HepG2 (cell line): Measurements from ENCODE around the gene PALM. TPM values are rescaled to one million over a fixed set of nuclear protein-coding genes. Genes with fewer than 3 reads are reported as not detected.

ENCODE experiments used
- ATM ChIP-seq: fragments of 450-650 bp; IDR thresholded peaks from 2 replicates; pipeline ENCODE4 v1.7.1; 2017; ENCODE audit warnings: mild to moderate bottlenecking, borderline replicate concordance
- FOXA1 ChIP-seq, 2 experiments: fragments of 450-650 bp in 1 of 2; sonication (generic) in 1 of 2; formaldehyde crosslinking in 1 of 2; IDR thresholded peaks; 2 replicates each; pipeline versions ENCODE4 v1.4.0 to v1.6.1; 2016 to 2020; ENCODE audit warnings: missing genetic modification reagents in 1 of 2
- FOXA3 ChIP-seq: IDR thresholded peaks from 2 replicates; pipeline ENCODE4 v1.6.1; 2016; ENCODE audit warnings: missing genetic modification reagents, missing compliant biosample characterization
- HDAC6 ChIP-seq: fragments of 200-600 bp; sonication (generic); IDR thresholded peaks from 2 replicates; pipeline ENCODE4 v1.7.0; 2017; ENCODE audit warnings: mild to moderate bottlenecking, antibody characterized with exemption, low read length, low read depth
- HNRNPUL1 ChIP-seq: fragments of 200-400 bp; formaldehyde crosslinking; IDR thresholded peaks from 2 replicates; pipeline ENCODE4 v1.6.1; 2017; ENCODE audit warnings: low read depth, mild to moderate bottlenecking, low read length, moderate library complexity
- MXI1 ChIP-seq: IDR thresholded peaks from 3 replicates; pipeline ENCODE4 v1.6.1; 2012; ENCODE audit warnings: low read depth, low read length, inconsistent platforms, borderline replicate concordance
- SMYD3 ChIP-seq: sonication (generic); formaldehyde crosslinking; IDR thresholded peaks from 2 replicates; pipeline ENCODE4 v1.8.1; 2023; ENCODE audit warnings: mild to moderate bottlenecking, missing genetic modification reagents
- XBP1 ChIP-seq: sonication (generic); formaldehyde crosslinking; IDR thresholded peaks from 2 replicates; pipeline ENCODE4 v1.5.0; 2020; ENCODE audit warnings: missing genetic modification reagents
- ZC3H13 ChIP-seq: sonication (generic); formaldehyde crosslinking; IDR thresholded peaks from 2 replicates; pipeline ENCODE4 v1.8.1; 2023; ENCODE audit warnings: mild to moderate bottlenecking, missing genetic modification reagents, moderate library complexity
- ZNF205 ChIP-seq: IDR thresholded peaks from 2 replicates; pipeline ENCODE4 v1.6.1; 2018; ENCODE audit warnings: missing biosample characterization, missing genetic modification reagents
- ZNF292 ChIP-seq: sonication (generic); formaldehyde crosslinking; IDR thresholded peaks from 2 replicates; pipeline ENCODE4 v1.8.1; 2022; ENCODE audit warnings: mild to moderate bottlenecking, low read depth, missing genetic modification reagents, borderline replicate concordance
- ZNF343 ChIP-seq: sonication (generic); formaldehyde crosslinking; IDR thresholded peaks from 2 replicates; pipeline ENCODE4 v1.4.0; 2020; ENCODE audit warnings: mild to moderate bottlenecking, missing genetic modification reagents
- ZNF570 ChIP-seq: sonication (generic); formaldehyde crosslinking; IDR thresholded peaks from 2 replicates; pipeline ENCODE4 v1.4.0; 2020; ENCODE audit warnings: mild to moderate bottlenecking, missing genetic modification reagents, borderline replicate concordance
- polyA plus RNA-seq, 8 experiments: library from polyadenylated mRNA; depleted of rRNA in 3 of 8; stranded (reverse) in 7 of 8; unstranded in 1 of 8; fragments of >200 nt; fragmentation: Illumina TruSeq in 4 of 8; extraction: Trizol in 4 of 8; gene quantifications; 2 replicates each; pipeline versions ENCODE4 v1.2.1 to v1.2.3, GENCODE V29; 2011 to 2016; ENCODE audit warnings: low read depth in 4 of 8, missing spikeins in 1 of 8, mixed read lengths in 1 of 8; ENCODE audit not compliant: insufficient read depth in 1 of 8
- total RNA-seq, 5 experiments: library from RNA; depleted of rRNA; stranded (reverse); fragments of >200 nt; fragmentation: Illumina TruSeq; extraction: Trizol; gene quantifications; 2 replicates each; pipeline ENCODE4 v1.2.3, GENCODE V29; 2016; ENCODE audit warnings: low read depth in 1 of 5
- TF ChIP-seq, protein P1 (sequence below), 2 experiments: sonication (generic) in 1 of 2; formaldehyde crosslinking in 1 of 2; IDR thresholded peaks; 2 replicates each; pipeline versions ENCODE4 v1.5.1 to v1.6.1; 2011 to 2020; ENCODE audit warnings: borderline replicate concordance in 1 of 2, low read depth in 1 of 2, low read length in 1 of 2, mild to moderate bottlenecking in 1 of 2, missing genetic modification reagents in 1 of 2, moderate library complexity in 1 of 2
- TF ChIP-seq, protein P2 (sequence below): sonication (generic); formaldehyde crosslinking; IDR thresholded peaks from 2 replicates; pipeline ENCODE4 v1.8.0; 2022; ENCODE audit warnings: missing genetic modification reagents, mild to moderate bottlenecking, borderline replicate concordance
- TF ChIP-seq, protein P3 (sequence below): sonication (generic); formaldehyde crosslinking; IDR thresholded peaks from 2 replicates; pipeline ENCODE4 v1.5.0; 2020; ENCODE audit warnings: mild to moderate bottlenecking, missing genetic modification reagents, borderline replicate concordance

PALM gene
- total and polyA plus RNA-seq, 2 of the 13 experiments (the other 11 are each of a cell fraction or from before 2014, with no cell fraction given): 4.0 to 9.7 TPM

DNA sequence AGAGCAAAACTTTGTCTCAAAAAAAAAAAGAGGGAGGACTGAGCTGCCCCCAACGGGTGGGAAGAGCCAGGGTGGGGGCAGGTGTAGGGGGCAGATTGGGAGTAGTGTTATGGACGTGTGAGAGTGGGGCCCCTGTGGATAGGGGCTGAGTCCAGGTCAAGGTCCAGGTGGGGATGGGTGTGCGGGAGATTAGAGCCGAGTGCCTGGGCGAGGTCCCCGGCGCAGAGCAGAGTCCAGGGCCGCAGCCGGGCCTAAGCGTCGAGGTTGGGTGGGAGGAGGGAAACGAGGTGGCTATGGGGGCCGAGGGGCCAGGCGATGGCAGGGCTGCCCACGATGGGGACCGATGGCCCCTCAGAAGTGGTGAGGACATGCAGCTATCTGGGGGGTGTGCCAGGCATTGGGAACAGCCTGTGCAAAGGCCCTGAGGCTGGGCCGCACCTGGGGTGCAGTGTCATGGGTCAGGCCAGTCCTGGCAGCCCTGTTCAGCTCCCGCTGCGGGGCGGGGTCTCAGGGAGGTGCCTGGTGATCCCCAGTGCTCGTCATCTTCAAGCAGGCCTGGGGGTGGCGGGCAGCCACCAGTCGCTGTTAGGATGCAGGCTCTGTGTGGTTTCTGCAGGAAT, 29.9 kb downstream of the PALM start (continued):
- TF ChIP-seq, protein P1, sequence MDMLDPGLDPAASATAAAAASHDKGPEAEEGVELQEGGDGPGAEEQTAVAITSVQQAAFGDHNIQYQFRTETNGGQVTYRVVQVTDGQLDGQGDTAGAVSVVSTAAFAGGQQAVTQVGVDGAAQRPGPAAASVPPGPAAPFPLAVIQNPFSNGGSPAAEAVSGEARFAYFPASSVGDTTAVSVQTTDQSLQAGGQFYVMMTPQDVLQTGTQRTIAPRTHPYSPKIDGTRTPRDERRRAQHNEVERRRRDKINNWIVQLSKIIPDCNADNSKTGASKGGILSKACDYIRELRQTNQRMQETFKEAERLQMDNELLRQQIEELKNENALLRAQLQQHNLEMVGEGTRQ (IDR thresholded peaks at IDR 0.05; ENCODE audit: low read depth, low read length): no peak
- TF ChIP-seq, protein P1 (CRISPR knock-in tag; IDR thresholded peaks at IDR 0.05; ENCODE audit: borderline replicate concordance): no peak
- TF ChIP-seq HDAC6: no peak
- TF ChIP-seq FOXA3 (CRISPR knock-in tag): peak; percentile 81
- no peak for TF ChIP-seq HNRNPUL1
- no peak for TF ChIP-seq FOXA1 (IDR thresholded peaks at IDR 0.05)
- no peak for TF ChIP-seq FOXA1 (CRISPR knock-in tag; IDR thresholded peaks at IDR 0.05)
- no peak; the same call in 1 of the 2 replicates for TF ChIP-seq ZNF205 (CRISPR knock-in tag)
- no peak for TF ChIP-seq ZNF570 (CRISPR knock-in tag)
- TF ChIP-seq ZNF343: 0 out of 2 replicates have a peak, but pooled peaks have one; percentile 38
- TF ChIP-seq, protein P2, sequence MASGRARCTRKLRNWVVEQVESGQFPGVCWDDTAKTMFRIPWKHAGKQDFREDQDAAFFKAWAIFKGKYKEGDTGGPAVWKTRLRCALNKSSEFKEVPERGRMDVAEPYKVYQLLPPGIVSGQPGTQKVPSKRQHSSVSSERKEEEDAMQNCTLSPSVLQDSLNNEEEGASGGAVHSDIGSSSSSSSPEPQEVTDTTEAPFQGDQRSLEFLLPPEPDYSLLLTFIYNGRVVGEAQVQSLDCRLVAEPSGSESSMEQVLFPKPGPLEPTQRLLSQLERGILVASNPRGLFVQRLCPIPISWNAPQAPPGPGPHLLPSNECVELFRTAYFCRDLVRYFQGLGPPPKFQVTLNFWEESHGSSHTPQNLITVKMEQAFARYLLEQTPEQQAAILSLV (CRISPR knock-in tag): peak; percentile 67; the same call in 1 of the 2 replicates
- no peak for TF ChIP-seq XBP1
- TF ChIP-seq MXI1: peak; percentile 32; the same call in 1 of the 3 replicates
- peak; percentile 55; the same call in 1 of the 2 replicates for TF ChIP-seq ZC3H13 (CRISPR knock-in tag)
- no peak for TF ChIP-seq ATM
- TF ChIP-seq, protein P3, sequence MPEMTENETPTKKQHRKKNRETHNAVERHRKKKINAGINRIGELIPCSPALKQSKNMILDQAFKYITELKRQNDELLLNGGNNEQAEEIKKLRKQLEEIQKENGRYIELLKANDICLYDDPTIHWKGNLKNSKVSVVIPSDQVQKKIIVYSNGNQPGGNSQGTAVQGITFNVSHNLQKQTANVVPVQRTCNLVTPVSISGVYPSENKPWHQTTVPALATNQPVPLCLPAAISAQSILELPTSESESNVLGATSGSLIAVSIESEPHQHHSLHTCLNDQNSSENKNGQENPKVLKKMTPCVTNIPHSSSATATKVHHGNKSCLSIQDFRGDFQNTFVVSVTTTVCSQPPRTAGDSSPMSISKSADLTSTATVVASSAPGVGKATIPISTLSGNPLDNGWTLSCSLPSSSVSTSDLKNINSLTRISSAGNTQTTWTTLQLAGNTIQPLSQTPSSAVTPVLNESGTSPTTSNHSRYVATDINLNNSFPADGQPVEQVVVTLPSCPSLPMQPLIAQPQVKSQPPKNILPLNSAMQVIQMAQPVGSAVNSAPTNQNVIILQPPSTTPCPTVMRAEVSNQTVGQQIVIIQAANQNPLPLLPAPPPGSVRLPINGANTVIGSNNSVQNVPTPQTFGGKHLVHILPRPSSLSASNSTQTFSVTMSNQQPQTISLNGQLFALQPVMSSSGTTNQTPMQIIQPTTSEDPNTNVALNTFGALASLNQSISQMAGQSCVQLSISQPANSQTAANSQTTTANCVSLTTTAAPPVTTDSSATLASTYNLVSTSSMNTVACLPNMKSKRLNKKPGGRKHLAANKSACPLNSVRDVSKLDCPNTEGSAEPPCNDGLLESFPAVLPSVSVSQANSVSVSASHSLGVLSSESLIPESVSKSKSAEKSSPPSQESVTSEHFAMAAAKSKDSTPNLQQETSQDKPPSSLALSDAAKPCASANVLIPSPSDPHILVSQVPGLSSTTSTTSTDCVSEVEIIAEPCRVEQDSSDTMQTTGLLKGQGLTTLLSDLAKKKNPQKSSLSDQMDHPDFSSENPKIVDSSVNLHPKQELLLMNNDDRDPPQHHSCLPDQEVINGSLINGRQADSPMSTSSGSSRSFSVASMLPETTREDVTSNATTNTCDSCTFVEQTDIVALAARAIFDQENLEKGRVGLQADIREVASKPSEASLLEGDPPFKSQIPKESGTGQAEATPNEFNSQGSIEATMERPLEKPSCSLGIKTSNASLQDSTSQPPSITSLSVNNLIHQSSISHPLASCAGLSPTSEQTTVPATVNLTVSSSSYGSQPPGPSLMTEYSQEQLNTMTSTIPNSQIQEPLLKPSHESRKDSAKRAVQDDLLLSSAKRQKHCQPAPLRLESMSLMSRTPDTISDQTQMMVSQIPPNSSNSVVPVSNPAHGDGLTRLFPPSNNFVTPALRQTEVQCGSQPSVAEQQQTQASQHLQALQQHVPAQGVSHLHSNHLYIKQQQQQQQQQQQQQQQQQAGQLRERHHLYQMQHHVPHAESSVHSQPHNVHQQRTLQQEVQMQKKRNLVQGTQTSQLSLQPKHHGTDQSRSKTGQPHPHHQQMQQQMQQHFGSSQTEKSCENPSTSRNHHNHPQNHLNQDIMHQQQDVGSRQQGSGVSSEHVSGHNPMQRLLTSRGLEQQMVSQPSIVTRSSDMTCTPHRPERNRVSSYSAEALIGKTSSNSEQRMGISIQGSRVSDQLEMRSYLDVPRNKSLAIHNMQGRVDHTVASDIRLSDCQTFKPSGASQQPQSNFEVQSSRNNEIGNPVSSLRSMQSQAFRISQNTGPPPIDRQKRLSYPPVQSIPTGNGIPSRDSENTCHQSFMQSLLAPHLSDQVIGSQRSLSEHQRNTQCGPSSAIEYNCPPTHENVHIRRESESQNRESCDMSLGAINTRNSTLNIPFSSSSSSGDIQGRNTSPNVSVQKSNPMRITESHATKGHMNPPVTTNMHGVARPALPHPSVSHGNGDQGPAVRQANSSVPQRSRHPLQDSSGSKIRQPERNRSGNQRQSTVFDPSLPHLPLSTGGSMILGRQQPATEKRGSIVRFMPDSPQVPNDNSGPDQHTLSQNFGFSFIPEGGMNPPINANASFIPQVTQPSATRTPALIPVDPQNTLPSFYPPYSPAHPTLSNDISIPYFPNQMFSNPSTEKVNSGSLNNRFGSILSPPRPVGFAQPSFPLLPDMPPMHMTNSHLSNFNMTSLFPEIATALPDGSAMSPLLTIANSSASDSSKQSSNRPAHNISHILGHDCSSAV (CRISPR knock-in tag): no peak
- no peak for TF ChIP-seq SMYD3
- TF ChIP-seq ZNF292 (CRISPR knock-in tag): peak; percentile 82; the same call in 1 of the 2 replicates
